ENCODE data around the gene TERT.

DNA sequence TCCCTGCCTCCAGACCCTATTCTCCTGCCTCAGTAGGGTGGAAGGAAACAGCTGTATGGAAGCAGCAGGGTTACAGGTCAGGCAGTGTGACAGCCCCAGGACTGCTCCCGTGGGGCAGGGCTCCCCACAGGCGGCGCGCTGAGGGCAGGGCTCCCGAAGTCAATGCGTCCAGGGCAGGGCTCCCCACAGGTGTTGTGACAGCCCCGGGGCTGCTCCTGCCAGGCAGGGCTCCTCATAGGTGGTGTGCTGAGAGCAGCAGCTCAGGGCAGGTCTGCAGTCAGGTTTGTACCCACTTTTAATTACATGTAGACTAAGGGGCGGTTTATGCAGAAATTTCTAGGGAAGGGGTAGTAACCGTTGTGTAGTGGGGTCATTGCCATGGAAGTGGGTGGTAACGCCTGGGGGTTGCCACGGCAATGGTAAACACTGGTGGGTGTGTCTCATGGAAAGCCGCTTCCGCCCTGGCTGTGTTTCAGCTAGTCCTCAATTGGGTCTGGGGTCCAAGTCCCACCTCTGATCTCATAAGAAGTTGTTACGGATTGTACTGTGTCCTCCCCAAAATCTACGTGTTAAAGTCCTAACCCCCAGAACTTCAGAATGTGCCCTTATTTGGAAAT, 16.7 kb upstream of the TERT start:
- TF ChIP-seq KDM4A (IDR thresholded peaks at IDR 0.05; ENCODE audit: low read depth, low read length, severe bottlenecking) (no peak), CBX5 (IDR thresholded peaks at IDR 0.05; ENCODE audit: low read depth, low read length) (no peak)
- TF ChIP-seq, protein P1, sequence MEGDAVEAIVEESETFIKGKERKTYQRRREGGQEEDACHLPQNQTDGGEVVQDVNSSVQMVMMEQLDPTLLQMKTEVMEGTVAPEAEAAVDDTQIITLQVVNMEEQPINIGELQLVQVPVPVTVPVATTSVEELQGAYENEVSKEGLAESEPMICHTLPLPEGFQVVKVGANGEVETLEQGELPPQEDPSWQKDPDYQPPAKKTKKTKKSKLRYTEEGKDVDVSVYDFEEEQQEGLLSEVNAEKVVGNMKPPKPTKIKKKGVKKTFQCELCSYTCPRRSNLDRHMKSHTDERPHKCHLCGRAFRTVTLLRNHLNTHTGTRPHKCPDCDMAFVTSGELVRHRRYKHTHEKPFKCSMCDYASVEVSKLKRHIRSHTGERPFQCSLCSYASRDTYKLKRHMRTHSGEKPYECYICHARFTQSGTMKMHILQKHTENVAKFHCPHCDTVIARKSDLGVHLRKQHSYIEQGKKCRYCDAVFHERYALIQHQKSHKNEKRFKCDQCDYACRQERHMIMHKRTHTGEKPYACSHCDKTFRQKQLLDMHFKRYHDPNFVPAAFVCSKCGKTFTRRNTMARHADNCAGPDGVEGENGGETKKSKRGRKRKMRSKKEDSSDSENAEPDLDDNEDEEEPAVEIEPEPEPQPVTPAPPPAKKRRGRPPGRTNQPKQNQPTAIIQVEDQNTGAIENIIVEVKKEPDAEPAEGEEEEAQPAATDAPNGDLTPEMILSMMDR (IDR thresholded peaks at IDR 0.05; ENCODE audit: control extremely low read depth in 1 of 3, insufficient read depth in 1 of 3, low read depth in 1 of 3, low read length in 3 of 3): no peak
